CD8-positive, alpha-beta memory T cell (primary cell): ENCODE measurements around the gene CACNA1B. TPM values are rescaled to one million over a fixed set of nuclear protein-coding genes. Genes with fewer than 3 reads are reported as not detected.

Experiments
- CTCF ChIA-PET: fragments of 350-600 bp; sonication (Branson Sonifier 250); formaldehyde crosslinking; loops from one replicate; lab custom pipeline; 2021; ENCODE audit warnings: antibody characterized with exemption; lab: Charles Lee
- POLR2A ChIA-PET: fragments of 350-600 bp; sonication (Branson Sonifier 250); formaldehyde crosslinking; loops from one replicate; lab custom pipeline; 2021; ENCODE audit warnings: antibody characterized with exemption; lab: Charles Lee
- DNase-seq, 5 donors: peaks; one replicate each; pipeline versions ENCODE4 v3.0.0 to v3.0.0-alpha.2; 2020 to 2022; ENCODE audit warnings: mixed read lengths in 1 of 5
- H3K27ac ChIP-seq: one replicate; pipeline ENCODE4 v1.7.0; 2013; ENCODE audit warnings: low read depth, mild to moderate bottlenecking, low read length, moderate library complexity
- H3K27me3 ChIP-seq: 2 replicates; pipeline ENCODE4 v1.7.0; 2013; ENCODE audit warnings: low read length, mild to moderate bottlenecking; ENCODE audit not compliant: insufficient read depth, poor library complexity, severe bottlenecking
- H3K36me3 ChIP-seq: 2 replicates; pipeline ENCODE4 v1.7.0; 2013; ENCODE audit warnings: mild to moderate bottlenecking, low read length, moderate library complexity; ENCODE audit not compliant: insufficient read depth
- H3K4me1 ChIP-seq: 2 replicates; pipeline ENCODE4 v1.7.0; 2013; ENCODE audit warnings: mild to moderate bottlenecking, low read length, moderate library complexity; ENCODE audit not compliant: insufficient read depth
- H3K4me3 ChIP-seq: 2 replicates; pipeline ENCODE4 v1.7.0; 2013; ENCODE audit warnings: mild to moderate bottlenecking, low read length
- H3K9me3 ChIP-seq: 2 replicates; pipeline ENCODE4 v1.7.0; 2013; ENCODE audit warnings: mild to moderate bottlenecking, low read length
- H3K27ac Mint-ChIP-seq, 8 donors: one replicate each; pipeline ENCODE4 v1.8.0; 2020 to 2021; ENCODE audit warnings: mixed read lengths in 8 of 8, mild to moderate bottlenecking in 6 of 8, inconsistent platforms in 3 of 8, moderate library complexity in 3 of 8
- H3K27me3 Mint-ChIP-seq, 2 donors: one replicate each; pipeline ENCODE4 v1.8.0; 2020 to 2021; ENCODE audit warnings: mixed read lengths in 2 of 2, mild to moderate bottlenecking in 1 of 2, moderate library complexity in 1 of 2
- H3K36me3 Mint-ChIP-seq, 3 donors: one replicate each; pipeline ENCODE4 v1.8.0; 2020 to 2021; ENCODE audit warnings: mixed read lengths in 3 of 3, inconsistent platforms in 1 of 3, mild to moderate bottlenecking in 1 of 3
- H3K4me1 Mint-ChIP-seq, 3 donors: one replicate each; pipeline ENCODE4 v1.8.0; 2020 to 2021; ENCODE audit warnings: mixed read lengths in 3 of 3, inconsistent platforms in 1 of 3, mild to moderate bottlenecking in 1 of 3
- H3K4me3 Mint-ChIP-seq, 7 donors: one replicate each; pipeline ENCODE4 v1.8.0; 2020 to 2021; ENCODE audit warnings: mixed read lengths in 7 of 7, mild to moderate bottlenecking in 6 of 7, moderate library complexity in 4 of 7, inconsistent platforms in 2 of 7
- H3K9me3 Mint-ChIP-seq, 5 donors: one replicate each; pipeline ENCODE4 v1.8.0; 2020 to 2022; ENCODE audit warnings: mixed read lengths in 5 of 5, mild to moderate bottlenecking in 3 of 5, moderate library complexity in 2 of 5, inconsistent platforms in 1 of 5
- polyA plus RNA-seq: library from polyadenylated mRNA; unstranded; fragments of 300-500 nt; fragmentation: Illumina TruSeq; gene quantifications from one replicate; pipeline ENCODE4 v1.2.3, GENCODE V29; 2021
- total RNA-seq, 2 experiments: library from RNA; stranded (reverse); gene quantifications; one replicate each; pipeline ENCODE4 v1.2.3, GENCODE V29; 2021

The CACNA1B gene
- total and polyA plus RNA-seq, 3 experiments from 2014 or later = not detected

- H3K4me3 ChIP-seq = no peak overlapping the region
- H3K4me1 Mint-ChIP-seq = no peaks in the 10 kb centered on the region
- no peaks in the 10 kb centered on the region for H3K36me3 ChIP-seq
- H3K9me3 Mint-ChIP-seq = peaks cover 9 to 18% (median 13%) of the 10 kb centered on the region in 5 donors
- H3K36me3 Mint-ChIP-seq = peaks cover 0 to 4% (median 0%) of the 10 kb centered on the region in 3 donors
- no peak for DNase-seq
- H3K27me3 Mint-ChIP-seq = peaks cover 0 to 6% of the 10 kb centered on the region in 2 donors
- POLR2A ChIA-PET = no interaction called here
- no peaks in the 10 kb centered on the region for H3K4me1 ChIP-seq
- H3K27ac ChIP-seq = no peak overlapping the region
- no peak overlapping the region for H3K4me3 Mint-ChIP-seq
- no peak overlapping the region for H3K27ac Mint-ChIP-seq
- H3K27me3 ChIP-seq = no peaks in the 10 kb centered on the region
- peaks cover 10% of the 10 kb centered on the region for H3K9me3 ChIP-seq
- CTCF ChIA-PET = no interaction called here
These were observed 66.1 kb downstream of the CACNA1B start for GRCh38 chr9:137943655-137944054.

GRCh38 chr9:137945581-137945980 lies 68.0 kb downstream of the CACNA1B start:
- no peak for DNase-seq
- H3K27me3 Mint-ChIP-seq = no peaks in the 10 kb centered on the region
- no peak overlapping the region for H3K4me3 ChIP-seq
- no peak overlapping the region for H3K27ac Mint-ChIP-seq
- H3K9me3 Mint-ChIP-seq = peaks cover 8 to 16% (median 10%) of the 10 kb centered on the region in 5 donors
- H3K4me3 Mint-ChIP-seq = no peak overlapping the region
- POLR2A ChIA-PET = no interaction called here
- peaks cover 10% of the 10 kb centered on the region for H3K9me3 ChIP-seq
- H3K4me1 ChIP-seq = no peaks in the 10 kb centered on the region
- H3K36me3 ChIP-seq = no peaks in the 10 kb centered on the region
- CTCF ChIA-PET = no interaction called here
- H3K36me3 Mint-ChIP-seq = peaks cover 0 to 4% (median 0%) of the 10 kb centered on the region in 3 donors
- no peak overlapping the region for H3K27ac ChIP-seq
- no peaks in the 10 kb centered on the region for H3K27me3 ChIP-seq
- no peaks in the 10 kb centered on the region for H3K4me1 Mint-ChIP-seq

GRCh38 chr9:137946993-137947392 lies 69.4 kb downstream of the CACNA1B start:
- H3K27me3 Mint-ChIP-seq = peaks cover 0 to 3% of the 10 kb centered on the region in 2 donors
- ChIA-PET POLR2A (no interaction called here), CTCF (no interaction called here)
- no peaks in the 10 kb centered on the region for H3K27me3 ChIP-seq
- DNase-seq = no peak
- H3K4me1 ChIP-seq = no peaks in the 10 kb centered on the region
- peaks cover 10% of the 10 kb centered on the region for H3K9me3 ChIP-seq
- H3K9me3 Mint-ChIP-seq = peaks cover 7 to 16% (median 9%) of the 10 kb centered on the region in 5 donors
- no peak overlapping the region for H3K27ac ChIP-seq
- H3K36me3 Mint-ChIP-seq = peaks cover 0 to 4% (median 0%) of the 10 kb centered on the region in 3 donors
- H3K4me1 Mint-ChIP-seq = no peaks in the 10 kb centered on the region
- no peak overlapping the region for H3K4me3 ChIP-seq
- peak overlapping the region in 1 of 7 donors; percentile 11 for H3K4me3 Mint-ChIP-seq
- H3K36me3 ChIP-seq = no peaks in the 10 kb centered on the region
- H3K27ac Mint-ChIP-seq = no peak overlapping the region

GRCh38 chr9:137948642-137949041 lies 71.1 kb downstream of the CACNA1B start:
- DNase-seq = no peak
- Histone ChIP-seq H3K9me3 (peaks cover 10% of the 10 kb centered on the region), H3K36me3 (no peaks in the 10 kb centered on the region), H3K27ac (no peak overlapping the region), H3K4me3 (no peak overlapping the region), H3K27me3 (no peaks in the 10 kb centered on the region), H3K4me1 (no peaks in the 10 kb centered on the region)
- Mint-ChIP-seq H3K27ac (no peak overlapping the region), H3K4me3 (no peak overlapping the region), H3K9me3 (peaks cover 0 to 15% (median 4%) of the 10 kb centered on the region in 5 donors), H3K4me1 (no peaks in the 10 kb centered on the region), H3K36me3 (no peaks in the 10 kb centered on the region), H3K27me3 (peaks cover 2 to 14% of the 10 kb centered on the region in 2 donors)
- POLR2A ChIA-PET = no interaction called here
- CTCF ChIA-PET = no interaction called here

GRCh38 chr9:137949260-137949659 lies 71.7 kb downstream of the CACNA1B start:
- Mint-ChIP-seq H3K9me3 (peaks cover 0 to 12% (median 4%) of the 10 kb centered on the region in 5 donors), H3K27me3 (peaks cover 3 to 16% of the 10 kb centered on the region in 2 donors), H3K27ac (no peak overlapping the region), H3K4me3 (no peak overlapping the region), H3K4me1 (no peaks in the 10 kb centered on the region), H3K36me3 (no peaks in the 10 kb centered on the region)
- ChIA-PET CTCF (no interaction called here), POLR2A (no interaction called here)
- no peaks in the 10 kb centered on the region for H3K36me3 ChIP-seq
- no peaks in the 10 kb centered on the region for H3K27me3 ChIP-seq
- no peak for DNase-seq
- peaks cover 9% of the 10 kb centered on the region for H3K9me3 ChIP-seq
- no peak overlapping the region for H3K27ac ChIP-seq
- no peaks in the 10 kb centered on the region for H3K4me1 ChIP-seq
- no peak overlapping the region for H3K4me3 ChIP-seq

- Histone ChIP-seq H3K4me1 (no peaks in the 10 kb centered on the region), H3K9me3 (no peaks in the 10 kb centered on the region), H3K36me3 (no peaks in the 10 kb centered on the region), H3K27ac (no peak overlapping the region), H3K27me3 (no peaks in the 10 kb centered on the region), H3K4me3 (no peak overlapping the region)
- no peak for DNase-seq
- POLR2A ChIA-PET = no interaction called here
- Mint-ChIP-seq H3K4me1 (no peaks in the 10 kb centered on the region), H3K36me3 (no peaks in the 10 kb centered on the region), H3K9me3 (peaks cover 0 to 6% (median 4%) of the 10 kb centered on the region in 5 donors), H3K4me3 (no peak overlapping the region), H3K27me3 (peaks cover 4 to 16% of the 10 kb centered on the region in 2 donors), H3K27ac (no peak overlapping the region)
- CTCF ChIA-PET = no interaction called here
These were observed 73.5 kb downstream of the CACNA1B start for GRCh38 chr9:137951107-137951506.

GRCh38 chr9:137951597-137952490 lies 74.3 kb downstream of the CACNA1B start:
- DNase-seq = no peak
- CTCF ChIA-PET = no interaction called here
- Histone ChIP-seq H3K4me3 (no peak overlapping the region), H3K36me3 (no peaks in the 10 kb centered on the region), H3K9me3 (no peaks in the 10 kb centered on the region), H3K27me3 (no peaks in the 10 kb centered on the region), H3K27ac (no peak overlapping the region), H3K4me1 (no peaks in the 10 kb centered on the region)
- no peak overlapping the region for H3K4me3 Mint-ChIP-seq
- H3K4me1 Mint-ChIP-seq = no peaks in the 10 kb centered on the region
- no peak overlapping the region for H3K27ac Mint-ChIP-seq
- H3K36me3 Mint-ChIP-seq = no peaks in the 10 kb centered on the region
- POLR2A ChIA-PET = no interaction called here
- H3K9me3 Mint-ChIP-seq = peaks cover 0 to 4% (median 1%) of the 10 kb centered on the region in 5 donors
- peaks cover 4 to 16% of the 10 kb centered on the region in 2 donors for H3K27me3 Mint-ChIP-seq

GRCh38 chr9:137952976-137953666 lies 75.5 kb downstream of the CACNA1B start:
- Histone ChIP-seq H3K9me3 (no peaks in the 10 kb centered on the region), H3K4me1 (no peaks in the 10 kb centered on the region), H3K27ac (no peak overlapping the region), H3K27me3 (no peaks in the 10 kb centered on the region), H3K4me3 (no peak overlapping the region), H3K36me3 (no peaks in the 10 kb centered on the region)
- H3K4me3 Mint-ChIP-seq = no peak overlapping the region
- POLR2A ChIA-PET = no interaction called here
- H3K4me1 Mint-ChIP-seq = no peaks in the 10 kb centered on the region
- DNase-seq = no peak
- peak overlapping the region in 1 of 8 donors; percentile 70 for H3K27ac Mint-ChIP-seq
- CTCF ChIA-PET = no interaction called here
- peaks cover 4 to 16% of the 10 kb centered on the region in 2 donors for H3K27me3 Mint-ChIP-seq
- H3K9me3 Mint-ChIP-seq = peaks cover 0 to 1% (median 0%) of the 10 kb centered on the region in 5 donors
- H3K36me3 Mint-ChIP-seq = no peaks in the 10 kb centered on the region
